ENCODE data around the gene NUCB2.
A peak's percentile ranks its signal among the peaks of the same experiment; 100 is the strongest.
"Not testable (repeated sequence)": the region's sequence is repeated elsewhere in the genome, so short reads cannot be mapped to it uniquely, and the experiment has no call there.

Gene NUCB2

DNA sequence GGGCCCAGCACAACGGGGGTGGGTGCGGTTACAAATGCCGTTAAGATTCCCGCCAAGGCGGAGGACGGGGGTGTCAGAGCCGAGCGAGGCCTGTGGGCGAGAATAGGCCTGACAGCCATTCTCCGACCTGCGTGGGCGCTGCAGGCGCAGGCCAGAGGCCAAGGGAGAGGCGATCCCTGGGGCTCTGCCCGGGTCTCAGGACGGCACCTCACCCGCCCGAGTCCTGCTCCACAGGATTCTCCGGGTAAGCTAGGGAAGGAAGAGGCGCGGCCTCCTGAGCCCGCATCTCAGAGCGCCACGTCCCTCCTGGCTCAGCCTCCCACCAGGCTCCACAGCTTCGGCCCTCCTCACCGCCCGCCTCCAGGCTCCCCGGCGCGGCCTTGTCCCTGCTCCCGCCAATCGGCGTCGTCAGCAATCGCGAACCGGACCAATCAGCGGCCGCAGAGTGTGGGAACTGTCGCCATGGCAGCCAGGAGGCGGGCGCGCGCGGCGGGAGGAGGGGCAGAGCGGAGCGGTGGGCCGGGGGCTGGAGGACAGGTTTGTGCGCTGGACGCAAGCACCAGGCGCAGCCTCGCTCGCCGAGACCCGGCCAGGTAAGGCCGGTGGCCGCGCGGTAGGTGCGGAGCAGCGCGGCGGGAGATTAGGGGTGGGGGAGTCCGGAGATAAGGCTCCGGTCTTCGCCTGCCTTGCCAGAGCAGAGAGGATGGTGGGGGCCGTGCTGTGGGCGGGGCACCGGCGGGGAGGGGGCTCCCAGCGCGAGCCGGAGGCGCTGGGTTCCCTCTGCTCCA is at the start of gene NUCB2:
TSS of gene NUCB2 (plus strand) at position 504 of the 788 bp plus-strand sequence. CDS start 18,585 bp downstream, outside the sequence.
- DNase-seq: peak; percentile 96

DNA sequence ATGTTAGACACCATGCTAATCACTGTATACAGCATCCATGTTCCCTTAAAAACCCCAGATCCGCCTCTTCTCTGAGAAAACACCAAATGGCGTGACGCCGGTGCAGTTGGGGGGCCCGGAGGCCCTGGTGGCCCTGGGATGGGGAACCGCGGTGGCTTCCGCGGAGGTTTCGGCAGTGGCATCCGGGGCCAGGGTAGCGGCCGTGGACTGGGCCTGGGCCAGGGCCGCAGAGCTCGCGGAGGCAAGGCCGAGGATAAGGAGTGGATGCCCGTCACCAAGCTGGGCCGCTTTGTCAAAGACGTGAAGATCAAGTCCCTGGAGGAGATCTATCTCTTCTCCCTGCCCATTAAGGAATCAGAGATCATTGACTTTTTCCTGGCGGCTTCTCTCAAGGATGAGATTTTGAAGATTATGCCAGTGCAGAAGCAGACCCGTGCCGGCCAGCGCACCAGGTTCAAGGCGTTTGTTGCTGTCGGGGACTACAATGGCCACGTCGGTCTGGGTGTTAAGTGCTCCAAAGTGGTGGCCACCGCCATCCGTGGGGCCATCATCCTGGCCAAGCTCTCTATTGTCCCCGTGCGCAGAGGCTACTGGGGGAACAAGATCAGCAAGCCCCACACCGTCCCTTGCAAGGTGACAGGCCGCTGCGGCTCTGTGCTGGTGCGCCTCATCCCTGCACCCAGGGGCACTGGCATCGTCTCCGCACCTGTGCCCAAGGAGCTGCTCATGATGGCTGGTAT is 48.2 kb upstream of the NUCB2 start:
- DNase-seq: not testable (repeated sequence)

DNA sequence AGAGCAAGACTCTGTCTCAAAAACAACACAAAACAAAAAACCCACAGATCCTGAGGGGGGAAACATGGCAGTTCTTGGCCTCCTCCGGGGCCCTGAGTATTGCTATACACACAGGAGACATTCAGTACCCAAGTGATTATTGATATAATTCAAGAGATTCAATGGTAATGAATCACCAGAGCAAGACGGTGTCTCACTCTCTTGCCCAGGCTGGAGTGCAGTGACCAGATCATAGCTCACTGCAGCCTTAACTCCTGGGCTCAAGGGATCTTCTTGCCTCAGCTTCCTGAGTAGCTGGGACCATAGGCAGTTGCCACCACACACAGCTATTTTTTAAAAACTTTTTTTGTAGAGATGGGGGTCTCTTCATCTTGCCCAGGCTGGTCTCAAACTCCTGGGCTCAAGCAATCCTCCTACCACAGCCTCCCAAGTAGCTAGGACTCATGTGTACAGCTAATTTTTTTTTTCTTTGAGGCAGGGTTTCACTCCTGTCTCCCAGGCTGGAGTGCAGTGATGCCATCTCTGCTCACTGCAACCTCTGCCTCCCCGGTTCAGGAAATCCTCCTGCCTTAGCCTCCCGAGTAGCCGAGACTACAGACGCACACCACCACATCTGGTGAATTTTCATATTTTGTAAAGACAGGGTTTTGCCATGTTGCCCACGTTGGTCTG is 46.9 kb upstream of the NUCB2 start:
- DNase-seq: no peak

DNA sequence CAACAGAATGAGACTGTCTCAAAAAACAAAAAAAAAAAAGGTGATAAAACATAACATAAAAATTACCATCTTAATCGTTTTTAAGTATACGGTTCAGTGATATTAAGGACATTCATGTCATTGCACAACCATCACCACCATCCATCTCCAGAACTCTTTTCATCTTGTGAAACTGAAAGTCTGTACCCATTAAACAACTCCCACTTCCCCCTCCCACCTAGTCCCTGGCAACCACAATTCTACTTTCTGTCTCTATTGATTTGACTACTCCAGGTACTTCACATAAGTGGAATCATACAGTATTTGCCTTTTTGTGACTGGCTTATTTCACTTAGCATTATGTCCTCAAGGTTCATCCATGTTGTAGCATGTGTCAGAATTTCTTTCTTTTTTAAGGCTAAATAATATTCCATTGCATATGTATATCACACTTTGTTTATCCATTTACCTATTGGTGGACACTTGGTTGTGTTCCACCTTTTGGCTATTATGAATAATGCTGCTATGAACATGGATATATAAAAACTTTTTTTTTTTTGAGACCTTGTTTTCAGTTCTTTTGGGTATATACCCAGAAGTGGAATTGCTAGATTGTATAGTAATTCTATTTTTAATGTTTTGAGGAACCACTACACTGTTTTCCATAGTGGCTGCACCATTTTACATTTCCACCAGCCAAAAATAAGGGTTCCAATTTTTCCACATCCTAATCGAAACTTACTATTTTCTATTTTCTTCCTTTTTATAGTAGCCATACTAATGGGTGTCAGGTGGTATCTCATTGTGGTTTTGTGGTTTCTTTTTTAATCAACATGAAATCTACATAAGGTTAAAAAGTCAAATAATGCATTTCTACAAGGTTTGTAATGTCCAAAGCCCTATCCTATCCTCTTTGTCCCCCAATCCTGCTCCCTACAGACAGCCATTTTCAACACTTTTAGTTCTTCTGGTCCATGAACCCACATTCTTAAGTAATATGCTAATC is 45.4 kb upstream of the NUCB2 start:
- DNase-seq: peak; percentile 68

DNA sequence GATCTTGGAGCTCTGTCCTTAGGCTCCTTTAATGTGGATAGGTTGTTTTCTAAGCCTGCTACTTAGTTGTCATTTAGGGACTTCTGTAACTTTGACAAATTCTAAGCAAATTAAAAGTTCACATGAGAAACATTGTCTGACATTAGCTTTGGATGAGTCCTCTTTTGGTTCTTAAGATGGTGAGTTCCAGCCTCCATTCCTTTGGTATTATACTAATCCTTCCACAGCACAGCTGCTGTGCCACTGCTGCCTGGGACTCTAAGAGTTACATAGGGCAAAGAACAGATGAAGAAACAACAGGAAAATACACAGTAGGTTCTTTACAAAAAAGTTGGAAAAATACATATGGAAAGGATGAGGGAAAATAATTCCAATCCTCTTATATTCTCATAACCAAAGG is 43.4 kb upstream of the NUCB2 start:
- no peak for DNase-seq

DNA sequence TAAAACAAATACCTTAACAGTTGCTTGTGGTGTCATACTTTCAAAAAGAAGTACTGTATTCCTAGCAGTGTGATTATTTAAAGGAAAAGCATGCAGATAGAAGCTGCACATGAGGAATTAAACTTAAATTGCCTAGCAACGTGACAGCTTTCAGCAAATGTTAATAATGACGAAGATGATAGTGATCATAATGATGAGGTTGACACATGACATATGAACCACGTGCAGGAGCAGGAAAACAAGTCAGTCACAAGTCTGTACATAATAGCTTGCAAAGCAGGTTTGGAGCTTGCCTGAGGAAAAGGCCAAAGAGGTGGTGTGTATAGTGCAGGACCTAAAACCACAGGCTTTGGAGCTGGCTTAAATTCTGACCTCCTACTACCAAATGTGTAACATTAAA is 38.2 kb upstream of the NUCB2 start:
- no peak for DNase-seq

DNA sequence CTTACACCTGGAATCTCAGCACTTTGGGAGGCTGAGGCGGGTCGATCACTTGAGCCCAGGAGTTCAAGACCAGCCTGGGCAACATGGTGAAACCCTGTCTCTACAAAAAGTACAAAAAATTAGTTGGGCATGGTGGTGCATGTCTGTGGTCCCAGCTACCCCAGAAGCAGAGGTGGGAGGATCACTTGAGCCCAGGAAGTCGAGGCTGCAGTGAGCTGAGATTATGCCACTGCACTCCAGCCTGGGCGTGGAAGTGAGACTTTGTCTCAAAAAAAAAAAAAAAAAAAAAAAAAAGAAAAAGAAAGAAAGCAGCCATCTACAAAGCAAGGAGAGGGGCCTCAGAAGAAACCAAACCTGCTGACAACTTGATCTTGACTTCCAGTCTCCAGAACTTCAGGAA is 36.6 kb upstream of the NUCB2 start:
- DNase-seq: not testable (repeated sequence)

DNA sequence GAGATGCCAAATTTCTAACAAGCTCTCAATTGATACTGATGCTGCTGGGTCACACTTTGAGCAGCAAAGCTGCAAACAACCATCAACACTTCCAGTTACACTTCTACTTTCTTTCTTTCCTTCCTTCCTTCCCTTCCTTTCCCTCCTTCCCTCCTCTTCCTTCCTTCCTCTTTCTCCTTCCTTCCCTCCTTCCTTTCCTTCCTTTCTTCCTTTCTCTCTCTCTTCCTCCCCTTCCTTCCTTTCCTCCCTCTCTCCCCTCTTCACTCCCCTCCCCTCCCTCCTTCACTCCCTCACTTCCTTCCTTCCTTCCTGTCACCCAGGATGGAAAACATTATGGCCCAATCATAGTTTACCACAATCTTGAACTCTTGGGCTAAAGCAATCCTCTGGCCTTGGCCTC is 35.8 kb upstream of the NUCB2 start:
- no peak for DNase-seq

DNA sequence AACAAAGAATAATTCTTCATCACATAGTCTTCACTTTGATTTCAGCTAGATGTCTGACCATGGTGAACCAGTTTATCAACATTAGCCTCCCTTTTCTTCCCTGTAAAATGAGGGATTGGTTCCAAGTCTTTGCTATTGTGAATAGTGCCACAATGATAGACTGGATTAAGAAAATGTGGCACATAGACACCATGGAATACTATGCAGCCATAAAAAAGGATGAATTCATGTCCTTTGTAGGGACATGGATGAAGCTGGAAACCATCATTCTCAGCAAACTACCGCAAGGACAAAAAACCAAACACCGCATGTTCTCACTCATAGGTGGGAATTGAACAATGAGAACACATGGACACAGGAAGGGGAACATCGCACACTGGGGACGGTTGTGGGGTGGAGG is 33.6 kb upstream of the NUCB2 start:
- not testable (repeated sequence) for DNase-seq

DNA sequence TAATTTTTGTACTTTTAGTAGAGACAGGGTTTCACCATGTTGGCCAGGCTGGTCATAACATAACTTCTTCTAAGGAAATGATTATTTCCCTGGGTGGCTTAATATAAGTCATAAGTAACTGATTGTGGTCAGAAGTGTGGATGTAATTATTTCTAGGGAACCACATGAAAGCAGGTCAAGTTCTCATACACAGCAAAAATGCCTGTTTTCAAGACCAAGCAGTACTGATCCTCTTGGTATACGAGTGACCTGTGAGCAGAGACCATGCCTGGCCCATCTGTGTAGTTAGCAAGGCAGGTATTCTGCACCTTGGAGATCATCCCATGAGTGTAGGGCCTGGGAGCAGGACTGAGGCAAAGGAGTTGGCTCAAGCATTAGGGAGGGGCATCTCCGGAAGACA is 32.5 kb upstream of the NUCB2 start:
- DNase-seq: no peak

DNA sequence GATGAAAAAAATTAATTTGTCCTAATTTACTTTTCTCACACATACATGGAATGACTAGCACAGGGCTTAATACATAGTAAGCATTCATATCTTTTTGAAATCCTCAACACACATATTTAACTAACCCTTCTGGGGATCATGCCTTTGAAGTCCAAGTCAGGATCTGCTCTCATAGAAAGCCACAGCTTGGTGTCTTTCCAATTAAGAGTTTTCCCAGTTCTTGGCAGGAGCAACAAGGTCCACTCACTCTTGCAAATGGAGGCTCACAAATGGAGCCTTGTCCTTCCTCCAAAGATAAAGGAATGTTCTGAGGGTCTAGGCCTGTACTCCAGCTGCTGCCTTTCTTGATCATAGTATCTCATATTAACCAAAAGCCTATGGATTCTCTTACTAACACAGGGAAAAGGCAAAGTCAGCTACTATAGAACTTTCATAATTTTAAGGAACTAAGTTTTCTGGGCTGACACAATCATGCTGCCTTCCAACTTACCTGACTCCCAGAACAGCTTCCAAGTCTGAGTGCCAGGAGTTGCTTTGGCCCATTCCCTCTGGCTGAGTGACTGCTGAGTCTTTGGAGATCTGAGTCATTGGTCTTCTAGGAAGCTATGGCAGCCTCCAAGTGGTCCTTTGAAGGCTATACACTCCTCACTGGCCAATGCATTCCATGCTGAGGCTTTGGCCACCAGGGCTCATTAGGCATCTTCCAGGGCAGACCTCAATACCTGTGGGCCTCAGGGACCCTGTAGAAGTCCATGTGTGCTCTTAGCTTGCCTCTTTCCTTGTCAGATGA is 25.8 kb upstream of the NUCB2 start:
- DNase-seq: no peak

DNA sequence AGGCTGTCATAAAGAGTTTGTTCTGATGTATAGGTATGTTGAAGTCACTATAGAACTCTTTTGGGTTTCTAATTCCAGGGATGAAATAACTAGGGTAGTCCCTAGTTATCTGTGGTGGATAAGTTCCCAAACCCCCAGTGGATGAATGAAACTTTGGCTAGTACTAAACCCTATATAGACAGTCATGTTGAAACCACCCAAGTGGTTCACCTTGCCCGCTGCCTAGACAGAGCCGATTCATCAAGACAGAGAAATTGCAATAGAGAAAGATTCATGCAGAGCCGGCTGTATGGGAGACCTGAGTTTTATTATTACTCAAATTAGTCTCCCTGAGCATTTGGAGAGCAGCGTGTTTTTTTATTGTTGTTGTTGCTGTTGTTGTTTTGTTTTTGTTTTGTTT is 23.8 kb upstream of the NUCB2 start:
- no peak for DNase-seq

DNA sequence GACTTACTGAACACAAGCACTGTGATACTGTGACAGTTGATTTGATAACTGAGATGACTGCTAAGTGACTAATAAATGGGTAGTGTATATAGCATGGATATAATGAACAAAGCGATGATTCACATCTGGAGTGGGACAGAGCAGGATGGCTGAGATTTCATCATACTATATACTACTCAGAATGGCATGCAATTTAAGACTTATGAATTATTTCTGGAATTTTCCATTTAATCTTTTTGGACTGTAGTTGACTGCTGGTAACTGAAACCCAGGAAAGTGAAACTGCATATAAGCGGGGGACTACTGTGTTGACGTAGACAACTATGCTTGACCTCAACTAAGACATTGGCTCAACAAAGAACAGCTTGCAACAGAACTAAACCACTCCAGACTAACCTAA is 20.0 kb upstream of the NUCB2 start:
- DNase-seq: no peak

DNA sequence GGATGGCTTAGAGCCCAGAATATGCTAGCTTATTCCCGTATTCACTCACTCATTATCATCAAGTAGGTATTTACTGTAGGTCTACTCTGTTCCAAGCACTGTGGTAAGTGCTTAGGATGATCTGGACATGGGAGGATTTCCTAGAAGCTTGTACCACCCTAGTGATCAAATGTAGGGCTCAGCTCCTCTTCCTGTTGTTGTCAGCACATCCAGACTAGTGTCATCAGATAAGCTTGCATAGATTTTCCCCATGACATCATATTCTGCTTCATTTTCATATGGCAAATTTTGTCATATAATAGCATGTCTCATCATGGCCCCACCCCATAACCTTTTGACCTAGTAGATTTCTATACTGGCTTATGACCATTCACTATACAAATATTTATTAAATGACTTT is 19.3 kb upstream of the NUCB2 start:
- DNase-seq: peak; percentile 32

DNA sequence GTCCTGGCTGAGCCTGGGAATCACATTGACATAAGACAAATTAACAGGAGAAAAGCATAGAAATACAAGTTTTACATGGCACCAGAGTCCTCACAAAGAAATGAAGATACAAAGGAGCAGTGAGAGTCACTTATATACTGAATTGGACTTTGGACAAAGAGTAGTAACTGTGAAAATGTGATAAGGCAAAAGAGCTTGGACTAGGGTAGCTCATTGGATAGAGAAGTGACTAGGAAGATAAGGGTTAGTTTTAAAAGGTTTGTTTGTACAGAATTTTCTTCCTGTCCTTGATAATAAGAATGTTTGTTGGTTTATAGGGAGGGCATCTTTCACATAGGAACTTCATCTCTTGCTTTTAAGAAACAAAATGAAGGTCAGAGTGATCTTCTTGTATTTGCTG is 17.9 kb upstream of the NUCB2 start:
- DNase-seq: peak; percentile 47

DNA sequence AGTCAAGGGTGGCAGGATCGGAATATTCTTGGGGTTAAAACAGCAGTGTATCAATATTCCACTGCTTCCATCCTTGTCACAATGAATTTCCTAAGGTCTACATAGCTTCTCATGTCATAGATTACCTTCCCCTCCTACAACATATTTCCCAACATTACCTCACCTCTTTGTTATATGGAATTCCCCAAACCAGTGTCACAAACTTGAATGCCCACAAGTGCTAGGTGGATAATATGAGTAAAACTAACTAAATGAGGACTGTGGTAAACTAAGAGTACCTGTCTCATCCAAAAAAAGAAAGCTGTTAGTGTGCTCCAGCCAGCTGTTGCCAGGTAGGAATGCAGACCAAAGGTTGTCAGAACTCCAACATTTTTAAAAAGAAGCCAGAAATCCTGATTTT is 17.0 kb upstream of the NUCB2 start:
- DNase-seq: no peak

DNA sequence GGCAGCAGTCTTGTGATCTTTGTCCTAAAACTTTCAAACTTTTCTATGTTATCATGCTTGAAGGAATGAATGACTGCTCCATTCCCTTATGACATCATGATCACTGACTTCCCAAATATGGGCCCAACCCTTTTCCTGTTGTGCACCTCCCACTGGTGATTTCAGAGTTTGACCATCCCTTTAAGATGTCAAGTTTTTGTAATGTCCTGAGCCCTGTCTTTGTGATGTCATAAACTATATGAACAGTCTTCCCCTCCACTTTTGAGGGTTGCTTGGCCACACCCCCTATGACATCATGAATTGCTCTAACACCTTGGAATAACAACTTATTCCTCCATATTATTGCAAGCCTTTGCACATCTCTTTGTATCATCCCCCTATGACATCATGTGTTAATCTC is 16.5 kb upstream of the NUCB2 start:
- peak; percentile 31 for DNase-seq

DNA sequence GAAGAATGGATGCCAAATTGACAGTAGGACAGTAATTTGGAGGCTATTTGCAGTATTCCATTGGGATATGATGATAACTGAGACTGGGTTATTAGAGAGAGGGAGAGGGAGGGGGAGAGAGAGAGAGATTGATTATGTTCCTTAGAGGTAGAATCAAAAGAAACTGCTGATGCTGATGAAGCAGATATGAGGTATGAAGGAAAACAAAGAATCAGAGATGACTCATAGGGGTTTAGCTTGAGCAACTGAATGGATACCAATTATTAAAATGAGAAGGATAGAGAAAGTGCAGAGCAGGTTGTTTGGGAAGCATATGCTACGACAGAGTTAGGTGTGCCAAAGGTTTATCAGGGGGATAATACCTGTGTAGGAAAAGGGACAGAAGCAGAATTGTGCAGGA is 12.8 kb upstream of the NUCB2 start:
- no peak for DNase-seq

DNA sequence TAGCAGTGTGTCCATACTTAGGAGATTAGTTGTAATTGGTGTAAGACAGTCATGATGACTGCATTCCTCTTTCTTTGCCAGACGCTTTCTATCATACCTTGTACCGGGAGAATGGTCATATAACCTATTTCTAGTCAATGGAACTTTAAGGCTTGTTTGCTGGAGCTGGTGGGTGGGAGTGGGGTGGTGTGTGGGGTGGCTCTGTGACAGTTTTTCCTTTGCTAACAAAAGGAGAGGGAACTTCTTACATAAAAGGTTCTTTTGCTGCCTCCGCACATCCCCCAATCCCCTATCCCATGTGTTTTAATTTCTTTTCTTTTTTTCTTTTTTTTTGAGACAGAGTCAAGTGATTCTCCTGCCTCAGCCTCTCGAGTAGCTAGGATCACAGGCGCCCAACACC is 9.8 kb upstream of the NUCB2 start:
- DNase-seq: no peak

DNA sequence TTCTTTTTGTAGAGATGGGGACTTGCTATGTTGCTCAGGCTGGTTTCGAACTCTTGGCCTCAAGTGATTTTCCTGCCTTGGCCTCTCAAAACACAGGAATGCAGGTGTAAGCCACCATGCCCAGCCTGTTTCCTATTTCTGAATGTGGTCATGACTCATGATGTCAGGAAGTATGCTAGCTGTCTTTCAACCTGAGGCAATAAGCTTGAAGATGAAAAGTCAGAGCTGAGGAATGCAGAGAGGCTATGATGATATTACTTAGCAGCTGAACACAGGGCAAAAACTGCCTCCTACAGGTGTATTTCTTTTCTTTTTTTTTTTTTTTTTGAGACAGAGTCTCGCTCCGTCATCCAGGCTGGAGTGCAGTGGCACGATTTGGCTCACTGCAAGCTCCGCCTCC is 9.0 kb upstream of the NUCB2 start:
- no peak for DNase-seq

DNA sequence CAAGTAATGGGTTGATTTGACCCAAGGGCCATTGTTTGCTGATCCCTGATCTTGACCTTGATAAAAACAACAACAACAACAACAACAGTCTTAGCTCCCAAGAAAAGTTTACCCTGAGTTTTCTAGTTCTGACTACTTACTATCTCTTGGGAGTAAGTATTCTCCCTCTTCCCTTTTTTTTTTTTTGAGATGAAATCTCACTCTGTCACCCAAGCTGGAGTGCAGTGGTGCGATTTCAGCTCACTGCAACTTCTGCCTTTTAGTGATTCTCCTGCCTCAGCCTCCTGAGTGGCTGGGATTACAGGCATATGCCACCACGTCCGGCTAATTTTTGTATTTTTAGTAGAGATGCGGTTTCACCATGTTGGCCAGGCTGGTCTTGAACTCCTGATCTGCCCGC is 8.0 kb upstream of the NUCB2 start:
- peak; percentile 77 for DNase-seq

DNA sequence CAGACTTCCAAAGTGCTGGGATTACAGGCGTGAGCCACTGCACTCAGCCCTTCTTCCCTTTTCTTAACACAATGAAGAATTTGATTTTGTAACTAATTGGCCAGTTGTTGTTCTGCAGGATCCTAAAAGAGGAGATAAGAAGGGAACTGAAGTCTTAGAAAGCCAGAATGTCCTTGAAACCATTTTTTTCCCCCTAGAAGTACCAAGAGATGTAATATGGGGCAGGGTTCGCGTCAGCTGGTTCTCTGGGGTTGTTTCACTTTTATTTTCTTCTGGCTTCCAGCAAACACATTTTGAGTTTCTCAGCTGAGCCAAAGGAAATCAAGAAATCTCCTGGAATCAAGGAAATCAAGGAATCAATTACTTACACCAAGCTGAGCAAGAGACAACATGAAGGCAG is 7.6 kb upstream of the NUCB2 start:
- DNase-seq: peak; percentile 77
